Naive thymus-derived CD4-positive, alpha-beta T cell (primary cell): ENCODE results near the gene PRDM16. TPM values are rescaled to one million over a fixed set of nuclear protein-coding genes. Genes with fewer than 3 reads are reported as not detected.

ENCODE experiments used
- ATAC-seq: fragments of 150-1000 bp; cut with Tn5 transposase; 2 replicates; pipeline ENCODE4 v1.10.0; 2021; ENCODE audit warnings: mild to moderate bottlenecking, moderate library complexity
- CTCF ChIA-PET: fragments of 350-600 bp; sonication (Branson Sonifier 250); formaldehyde crosslinking; loops from one replicate; lab custom pipeline; 2021; ENCODE audit warnings: antibody characterized with exemption; lab: Charles Lee
- POLR2A ChIA-PET: fragments of 350-600 bp; sonication (Branson Sonifier 250); formaldehyde crosslinking; loops from one replicate; lab custom pipeline; 2021; ENCODE audit warnings: antibody characterized with exemption, inconsistent platforms; lab: Charles Lee
- DNase-seq, 9 donors: peaks; one replicate each; pipeline versions ENCODE4 v3.0.0 to v3.0.0-alpha.2; 2020 to 2022; ENCODE audit warnings: mixed read lengths in 1 of 9
- H3K27ac ChIP-seq: one replicate; pipeline ENCODE4 v1.7.0; 2013; ENCODE audit warnings: mild to moderate bottlenecking, low read depth, low read length, moderate library complexity
- H3K27me3 ChIP-seq, 2 donors: one replicate each; pipeline ENCODE4 v1.7.0; 2013; ENCODE audit warnings: low read length in 2 of 2, mild to moderate bottlenecking in 2 of 2, moderate library complexity in 2 of 2; ENCODE audit not compliant: control insufficient read depth in 2 of 2, insufficient read depth in 2 of 2
- H3K36me3 ChIP-seq, 3 experiments: 1 replicate in 2 of 3; 2 replicates in 1 of 3; pipeline ENCODE4 v1.7.0; 2013; ENCODE audit warnings: low read length in 3 of 3, mild to moderate bottlenecking in 3 of 3, moderate library complexity in 1 of 3; ENCODE audit not compliant: insufficient read depth in 3 of 3, control insufficient read depth in 2 of 3
- H3K4me1 ChIP-seq, 2 donors: one replicate each; pipeline ENCODE4 v1.7.0; 2013; ENCODE audit warnings: low read length in 2 of 2, mild to moderate bottlenecking in 2 of 2, moderate library complexity in 1 of 2; ENCODE audit not compliant: control insufficient read depth in 2 of 2, insufficient read depth in 2 of 2
- H3K4me3 ChIP-seq: 2 replicates; pipeline ENCODE4 v1.7.0; 2013; ENCODE audit warnings: mild to moderate bottlenecking, low read length
- H3K9me3 ChIP-seq, 3 experiments: 1 replicate in 2 of 3; 2 replicates in 1 of 3; pipeline ENCODE4 v1.7.0; 2013; ENCODE audit warnings: low read length in 3 of 3; ENCODE audit not compliant: control insufficient read depth in 2 of 3
- H3K27ac Mint-ChIP-seq, 9 donors: one replicate each; pipeline ENCODE4 v1.8.0; 2020 to 2022; ENCODE audit warnings: mixed read lengths in 9 of 9, mild to moderate bottlenecking in 8 of 9, moderate library complexity in 5 of 9, inconsistent platforms in 2 of 9
- H3K27me3 Mint-ChIP-seq, 5 donors: one replicate each; pipeline ENCODE4 v1.8.0; 2021 to 2022; ENCODE audit warnings: mixed read lengths in 5 of 5, mild to moderate bottlenecking in 1 of 5
- H3K36me3 Mint-ChIP-seq, 5 donors: one replicate each; pipeline ENCODE4 v1.8.0; 2020 to 2022; ENCODE audit warnings: mixed read lengths in 5 of 5, mild to moderate bottlenecking in 3 of 5, inconsistent platforms in 1 of 5
- H3K4me1 Mint-ChIP-seq, 7 donors: one replicate each; pipeline ENCODE4 v1.8.0; 2020 to 2022; ENCODE audit warnings: mixed read lengths in 7 of 7, mild to moderate bottlenecking in 3 of 7, inconsistent platforms in 1 of 7
- H3K4me3 Mint-ChIP-seq, 10 donors: one replicate each; pipeline ENCODE4 v1.8.0; 2020 to 2022; ENCODE audit warnings: mild to moderate bottlenecking in 10 of 10, mixed read lengths in 10 of 10, moderate library complexity in 6 of 10, inconsistent platforms in 2 of 10
- H3K9me3 Mint-ChIP-seq, 11 donors: one replicate each; pipeline ENCODE4 v1.8.0; 2020 to 2022; ENCODE audit warnings: mixed read lengths in 11 of 11, mild to moderate bottlenecking in 4 of 11, inconsistent platforms in 1 of 11, moderate library complexity in 1 of 11
- intact Hi-C, 2 donors: fragments of 100-400 bp; cut with micrococcal nuclease; formaldehyde crosslinking; loops; one replicate each; pipeline ENCODE4 v1.15.1; 2023
- polyA plus RNA-seq, 2 donors: library from polyadenylated mRNA; unstranded; fragments of 300-500 nt; fragmentation: Illumina TruSeq; gene quantifications; one replicate each; pipeline ENCODE4 v1.2.3, GENCODE V29; 2021
- total RNA-seq, 6 experiments: library from RNA in 5 of 6; stranded (reverse) in 5 of 6; gene quantifications; 1 replicate in 5 of 6; 2 replicates in 1 of 6; pipeline ENCODE4 v1.2.3 and lab custom pipeline; 2021 to 2026

PRDM16 gene
- total and polyA plus RNA-seq, 7 experiments from 2014 or later = 0.05 to 0.61 (median 0.36) TPM; not detected in 2

GRCh38 chr1:3222042-3222692 lies 153.2 kb downstream of the PRDM16 start:
- H3K36me3 Mint-ChIP-seq = no peaks in the 10 kb centered on the region
- ATAC-seq (peak; percentile 26), DNase-seq (no peak)
- H3K27me3 Mint-ChIP-seq = peaks cover 0 to 13% (median 0%) of the 10 kb centered on the region in 5 donors
- Histone ChIP-seq H3K27ac (no peak overlapping the region), H3K4me1 (no peaks in the 10 kb centered on the region), H3K4me3 (no peak overlapping the region), H3K36me3 (no peaks in the 10 kb centered on the region), H3K27me3 (no peaks in the 10 kb centered on the region), H3K9me3 (no peaks in the 10 kb centered on the region)
- H3K4me1 Mint-ChIP-seq = no peaks in the 10 kb centered on the region
- intact Hi-C loops = no loop called here
- ChIA-PET CTCF (no interaction called here), POLR2A (no interaction called here)
- peaks cover 0 to 3% (median 0%) of the 10 kb centered on the region in 11 donors for H3K9me3 Mint-ChIP-seq
- no peak overlapping the region for H3K4me3 Mint-ChIP-seq
- no peak overlapping the region for H3K27ac Mint-ChIP-seq

- intact Hi-C loops = no loop called here
- no peaks in the 10 kb centered on the region for H3K36me3 Mint-ChIP-seq
- Histone ChIP-seq H3K27me3 (no peaks in the 10 kb centered on the region), H3K4me1 (no peaks in the 10 kb centered on the region), H3K4me3 (no peak overlapping the region), H3K36me3 (no peaks in the 10 kb centered on the region), H3K27ac (no peak overlapping the region), H3K9me3 (no peaks in the 10 kb centered on the region)
- peaks cover 0 to 24% (median 0%) of the 10 kb centered on the region in 5 donors for H3K27me3 Mint-ChIP-seq
- H3K4me1 Mint-ChIP-seq = no peaks in the 10 kb centered on the region
- ATAC-seq = no peak
- ChIA-PET POLR2A (no interaction called here), CTCF (no interaction called here)
- H3K9me3 Mint-ChIP-seq = no peaks in the 10 kb centered on the region
- H3K4me3 Mint-ChIP-seq = no peak overlapping the region
- DNase-seq = no peak
- H3K27ac Mint-ChIP-seq = no peak overlapping the region
Observed at GRCh38 chr1:3225661-3226060, 156.7 kb downstream of the PRDM16 start.

GRCh38 chr1:3226191-3226590 lies 157.2 kb downstream of the PRDM16 start:
- no peak overlapping the region for H3K4me3 Mint-ChIP-seq
- H3K36me3 Mint-ChIP-seq = no peaks in the 10 kb centered on the region
- Histone ChIP-seq H3K9me3 (no peaks in the 10 kb centered on the region), H3K27me3 (no peaks in the 10 kb centered on the region), H3K36me3 (no peaks in the 10 kb centered on the region), H3K4me1 (no peaks in the 10 kb centered on the region), H3K27ac (no peak overlapping the region), H3K4me3 (no peak overlapping the region)
- no peaks in the 10 kb centered on the region for H3K4me1 Mint-ChIP-seq
- DNase-seq = no peak
- H3K9me3 Mint-ChIP-seq = no peaks in the 10 kb centered on the region
- ChIA-PET CTCF (no interaction called here), POLR2A (no interaction called here)
- intact Hi-C loops = no loop called here
- peak overlapping the region in 1 of 9 donors; percentile 13 for H3K27ac Mint-ChIP-seq
- H3K27me3 Mint-ChIP-seq = peaks cover 0 to 24% (median 0%) of the 10 kb centered on the region in 5 donors
- ATAC-seq = no peak

- no peaks in the 10 kb centered on the region for H3K4me1 ChIP-seq
- H3K4me3 ChIP-seq = no peak overlapping the region
- ChIA-PET POLR2A (no interaction called here), CTCF (no interaction called here)
- no peaks in the 10 kb centered on the region for H3K4me1 Mint-ChIP-seq
- H3K27ac ChIP-seq = no peak overlapping the region
- no peaks in the 10 kb centered on the region for H3K36me3 ChIP-seq
- DNase-seq (no peak), ATAC-seq (no peak)
- no peaks in the 10 kb centered on the region for H3K9me3 Mint-ChIP-seq
- H3K9me3 ChIP-seq = no peaks in the 10 kb centered on the region
- no peaks in the 10 kb centered on the region for H3K27me3 ChIP-seq
- no peaks in the 10 kb centered on the region for H3K36me3 Mint-ChIP-seq
- peaks cover 0 to 24% (median 0%) of the 10 kb centered on the region in 5 donors for H3K27me3 Mint-ChIP-seq
- H3K27ac Mint-ChIP-seq = no peak overlapping the region
- intact Hi-C loops = no loop called here
- no peak overlapping the region for H3K4me3 Mint-ChIP-seq
Observed at GRCh38 chr1:3226701-3227350, 157.8 kb downstream of the PRDM16 start.

- Mint-ChIP-seq H3K9me3 (no peaks in the 10 kb centered on the region), H3K4me1 (no peaks in the 10 kb centered on the region), H3K27me3 (peaks cover 0 to 24% (median 0%) of the 10 kb centered on the region in 5 donors), H3K36me3 (no peaks in the 10 kb centered on the region), H3K4me3 (no peak overlapping the region), H3K27ac (no peak overlapping the region)
- Histone ChIP-seq H3K27ac (no peak overlapping the region), H3K4me1 (no peaks in the 10 kb centered on the region), H3K36me3 (no peaks in the 10 kb centered on the region), H3K27me3 (no peaks in the 10 kb centered on the region), H3K9me3 (no peaks in the 10 kb centered on the region), H3K4me3 (no peak overlapping the region)
- ChIA-PET CTCF (no interaction called here), POLR2A (no interaction called here)
- DNase-seq (no peak), ATAC-seq (no peak)
- intact Hi-C loops = no loop called here
Observed at GRCh38 chr1:3227351-3227704, 158.3 kb downstream of the PRDM16 start.

GRCh38 chr1:3227893-3228292 lies 158.9 kb downstream of the PRDM16 start:
- H3K27me3 Mint-ChIP-seq = peaks cover 0 to 28% (median 0%) of the 10 kb centered on the region in 5 donors
- Histone ChIP-seq H3K27ac (no peak overlapping the region), H3K4me1 (no peaks in the 10 kb centered on the region), H3K9me3 (no peaks in the 10 kb centered on the region), H3K27me3 (no peaks in the 10 kb centered on the region), H3K4me3 (no peak overlapping the region), H3K36me3 (no peaks in the 10 kb centered on the region)
- ChIA-PET POLR2A (no interaction called here), CTCF (interaction anchor here (0.5 kb wide), 1 partner anchor 433 kb away, joined by 5 read pairs; no protein-coding TSS in a partner anchor)
- no peak overlapping the region for H3K4me3 Mint-ChIP-seq
- H3K36me3 Mint-ChIP-seq = no peaks in the 10 kb centered on the region
- no peaks in the 10 kb centered on the region for H3K9me3 Mint-ChIP-seq
- DNase-seq (no peak), ATAC-seq (no peak)
- H3K4me1 Mint-ChIP-seq = no peaks in the 10 kb centered on the region
- intact Hi-C loops = no loop called here
- no peak overlapping the region for H3K27ac Mint-ChIP-seq
